HEK293 (cell line): ENCODE data around the gene BEX4.

Source experiments
- CTCF ChIA-PET: fragments of 350-600 bp; formaldehyde crosslinking; extraction: SDS; loops from one replicate; lab custom pipeline; 2021; ENCODE audit warnings: antibody characterized with exemption; lab: Yijun Ruan, JAX
- POLR2A ChIA-PET: fragments of 300-600 bp; formaldehyde crosslinking; extraction: SDS; loops from one replicate; lab custom pipeline; 2020; ENCODE audit warnings: antibody characterized with exemption, inconsistent platforms; lab: Yijun Ruan, JAX
- H3K27ac ChIP-seq: fragments of 200-500 bp; sonication (Bioruptor generic); 2 replicates; pipeline ENCODE4 v1.5.1; 2014; ENCODE audit warnings: low read depth, low read length, control low read depth, inconsistent platforms; ENCODE audit errors: extremely low read depth
- H3K36me3 ChIP-seq, 2 experiments: fragments of 200-500 bp in 1 of 2; sonication (Bioruptor generic) in 1 of 2; 1 replicate in 1 of 2; 2 replicates in 1 of 2; pipeline ENCODE4 v1.5.1; 2014 to 2017; ENCODE audit warnings: inconsistent platforms in 2 of 2, low read length in 2 of 2; ENCODE audit not compliant: control insufficient read depth in 2 of 2, insufficient read depth in 1 of 2
- H3K4me1 ChIP-seq: fragments of 200-500 bp; sonication (Bioruptor generic); 2 replicates; pipeline ENCODE4 v1.5.1; 2014; ENCODE audit warnings: mild to moderate bottlenecking, low read length, inconsistent platforms; ENCODE audit not compliant: control insufficient read depth, insufficient read depth
- H3K4me3 ChIP-seq: 2 replicates; pipeline ENCODE4 v1.5.1; 2011; ENCODE audit warnings: low read depth, mild to moderate bottlenecking, control low read depth, low read length, moderate library complexity
- H3K9me3 ChIP-seq: fragments of 200-500 bp; sonication (Bioruptor generic); 2 replicates; pipeline ENCODE4 v1.5.1; 2014; ENCODE audit warnings: low read depth, low read length, inconsistent platforms; ENCODE audit not compliant: control insufficient read depth, insufficient read depth
- KLF16 ChIP-seq: fragments of 450-650 bp; formaldehyde crosslinking; IDR thresholded peaks from 2 replicates; pipeline ENCODE4 v1.5.1; 2017; ENCODE audit warnings: missing biosample characterization, missing genetic modification characterization
- ZBTB26 ChIP-seq: fragments of 450-650 bp; formaldehyde crosslinking; optimal IDR thresholded peaks from 2 replicates; pipeline ENCODE3; 2016; ENCODE audit warnings: missing biosample characterization, mild to moderate bottlenecking, missing genetic modification characterization
- ZFP69B ChIP-seq: fragments of 450-650 bp; formaldehyde crosslinking; IDR thresholded peaks from 2 replicates; pipeline ENCODE4 v1.5.1; 2016; ENCODE audit warnings: missing biosample characterization, missing genetic modification characterization
- ZNF16 ChIP-seq: fragments of 450-650 bp; formaldehyde crosslinking; IDR thresholded peaks from 2 replicates; pipeline ENCODE4 v1.5.1; 2016; ENCODE audit warnings: low read depth, missing biosample characterization, missing genetic modification characterization
- ZNF37A ChIP-seq: fragments of 450-650 bp; IDR thresholded peaks from 2 replicates; pipeline ENCODE4 v1.5.1; 2018; ENCODE audit warnings: missing biosample characterization, missing genetic modification characterization
- ZNF473 ChIP-seq: fragments of 450-650 bp; formaldehyde crosslinking; IDR thresholded peaks from 2 replicates; pipeline ENCODE4 v1.5.1; 2017; ENCODE audit warnings: missing biosample characterization, missing genetic modification characterization
- ZNF518A ChIP-seq: fragments of 450-650 bp; formaldehyde crosslinking; conservative IDR thresholded peaks from 2 replicates; pipeline ENCODE4 v1.5.1; 2016; ENCODE audit warnings: low read depth, missing biosample characterization, missing genetic modification characterization
- ZNF580 ChIP-seq: fragments of 450-650 bp; formaldehyde crosslinking; IDR thresholded peaks from 2 replicates; pipeline ENCODE4 v1.5.1; 2016; ENCODE audit warnings: missing biosample characterization, missing genetic modification characterization
- ZSCAN30 ChIP-seq: fragments of 450-650 bp; IDR thresholded peaks from 2 replicates; pipeline ENCODE4 v1.5.1; 2018; ENCODE audit warnings: missing biosample characterization, mild to moderate bottlenecking, missing genetic modification characterization, moderate library complexity

BEX4 gene

GRCh38 chrX:103258275-103258674 is 43.4 kb downstream of the BEX4 start:
- peaks cover 0 to 5% of the 10 kb centered on the region in 2 experiments; a peak in 1 of 3 replicates for H3K36me3 ChIP-seq
- ChIA-PET CTCF (interaction anchor here (0.5 to 1.6 kb wide), 3 partner anchors 47 to 308 kb away, joined by 3 to 5 read pairs (median 4); no protein-coding TSS in a partner anchor), POLR2A (no interaction called here)
- no peak overlapping the region for H3K4me3 ChIP-seq
- TF ChIP-seq ZNF518A (tag by site-specific recombination) (no peak), ZNF16 (tag by site-specific recombination) (no peak), KLF16 (no peak), ZNF473 (tag by site-specific recombination) (no peak), ZNF37A (tag by site-specific recombination) (no peak), ZSCAN30 (tag by site-specific recombination) (no peak), ZBTB26 (no peak), ZFP69B (tag by site-specific recombination) (no peak), ZNF580 (tag by site-specific recombination) (no peak)
- no peaks in the 10 kb centered on the region for H3K4me1 ChIP-seq
- no peaks in the 10 kb centered on the region for H3K9me3 ChIP-seq
- H3K27ac ChIP-seq = no peak overlapping the region
